ENCODE data around the gene LRRN2.

The LRRN2 gene

GRCh38 chr1:204685236-204686006 lies at the start of gene LRRN2:
Gene LRRN2, minus strand, starts transcription at chr1:204685738. Its CDS starts 65,746 bp downstream, at chr1:204619992.
- ChIA-PET CTCF (interaction anchor here (0.7 kb wide), 1 partner anchor 122 kb away, joined by 3 read pairs; no protein-coding TSS in a partner anchor), POLR2A (interaction anchor here (1.1 to 1.4 kb wide), 3 partner anchors 11 to 178 kb away, joined by 3 to 4 read pairs (median 3); no protein-coding TSS in a partner anchor)
- TF ChIP-seq BHLHE40 (IDR thresholded peaks at IDR 0.05; ENCODE audit: borderline replicate concordance): no peak
- TF ChIP-seq FOXA1 (IDR thresholded peaks at IDR 0.05): no peak
- no peak for TF ChIP-seq FOXM1 (IDR thresholded peaks at IDR 0.05; ENCODE audit: borderline replicate concordance)
- TF ChIP-seq ZNF384 (IDR thresholded peaks at IDR 0.05): no peak
- peak; percentile 75 for TF ChIP-seq L3MBTL2 (conservative IDR thresholded peaks at IDR 0.05)
- no peak for TF ChIP-seq FOXK2 (IDR thresholded peaks at IDR 0.05)
- 0 out of 2 replicates have a peak, but pooled peaks have one; percentile 26 for TF ChIP-seq LEF1 (IDR thresholded peaks at IDR 0.05; ENCODE audit: borderline replicate concordance)
- TF ChIP-seq SUZ12 (IDR thresholded peaks at IDR 0.05): no peak
- peak; percentile 63 for DNase-seq (ENCODE audit: extremely low spot score)

- ChIA-PET POLR2A (no interaction called here), CTCF (no interaction called here)
- no peak for DNase-seq (ENCODE audit: extremely low spot score)
- TF ChIP-seq PKNOX1 (IDR thresholded peaks at IDR 0.05) (no peak), FOXK2 (IDR thresholded peaks at IDR 0.05) (no peak), BHLHE40 (IDR thresholded peaks at IDR 0.05; ENCODE audit: borderline replicate concordance) (no peak), NFRKB (IDR thresholded peaks at IDR 0.05) (no peak), SP1 (IDR thresholded peaks at IDR 0.05) (no peak), HDGF (IDR thresholded peaks at IDR 0.05; ENCODE audit: borderline replicate concordance) (no peak), TARDBP (IDR thresholded peaks at IDR 0.05) (no peak), ZNF384 (IDR thresholded peaks at IDR 0.05) (no peak), FOXM1 (IDR thresholded peaks at IDR 0.05; ENCODE audit: borderline replicate concordance) (no peak), FOXA1 (IDR thresholded peaks at IDR 0.05) (no peak), L3MBTL2 (conservative IDR thresholded peaks at IDR 0.05) (no peak), LEF1 (IDR thresholded peaks at IDR 0.05; ENCODE audit: borderline replicate concordance) (no peak), CTBP1 (IDR thresholded peaks at IDR 0.05; ENCODE audit: borderline replicate concordance) (no peak), SUZ12 (IDR thresholded peaks at IDR 0.05) (no peak), ARNT (IDR thresholded peaks at IDR 0.05) (no peak), ELF4 (IDR thresholded peaks at IDR 0.05) (no peak)
Measured at GRCh38 chr1:204735042-204735441, 49.5 kb upstream of the LRRN2 start.

GRCh38 chr1:204733869-204734596 lies 48.5 kb upstream of the LRRN2 start:
- DNase-seq (ENCODE audit: extremely low spot score): no peak
- POLR2A ChIA-PET: interaction anchor here (0.6 kb wide), 1 partner anchor 95 kb away, joined by 4 read pairs; no protein-coding TSS in a partner anchor
- CTCF ChIA-PET: no interaction called here
- TF ChIP-seq ZNF384 (IDR thresholded peaks at IDR 0.05) (no peak), TARDBP (IDR thresholded peaks at IDR 0.05) (no peak), ELF4 (IDR thresholded peaks at IDR 0.05) (no peak), FOXA1 (IDR thresholded peaks at IDR 0.05) (no peak), FOXM1 (IDR thresholded peaks at IDR 0.05; ENCODE audit: borderline replicate concordance) (no peak), SUZ12 (IDR thresholded peaks at IDR 0.05) (no peak), LEF1 (IDR thresholded peaks at IDR 0.05; ENCODE audit: borderline replicate concordance) (no peak), ARNT (IDR thresholded peaks at IDR 0.05) (no peak), SP1 (IDR thresholded peaks at IDR 0.05) (no peak), PKNOX1 (IDR thresholded peaks at IDR 0.05) (no peak)

GRCh38 chr1:204733289-204733688 lies 47.8 kb upstream of the LRRN2 start:
- CTCF ChIA-PET: interaction anchor here (0.9 kb wide), 1 partner anchor 30 kb away, joined by 3 read pairs; no protein-coding TSS in a partner anchor
- no peak for DNase-seq (ENCODE audit: extremely low spot score)
- TF ChIP-seq NFRKB (IDR thresholded peaks at IDR 0.05): no peak
- no peak for TF ChIP-seq ARNT (IDR thresholded peaks at IDR 0.05)
- TF ChIP-seq BHLHE40 (IDR thresholded peaks at IDR 0.05; ENCODE audit: borderline replicate concordance): no peak
- TF ChIP-seq L3MBTL2 (conservative IDR thresholded peaks at IDR 0.05): no peak
- TF ChIP-seq LEF1 (IDR thresholded peaks at IDR 0.05; ENCODE audit: borderline replicate concordance): no peak
- TF ChIP-seq FOXM1 (IDR thresholded peaks at IDR 0.05; ENCODE audit: borderline replicate concordance): no peak
- no peak for TF ChIP-seq PKNOX1 (IDR thresholded peaks at IDR 0.05)
- TF ChIP-seq FOXK2 (IDR thresholded peaks at IDR 0.05): no peak
- TF ChIP-seq SUZ12 (IDR thresholded peaks at IDR 0.05): no peak
- TF ChIP-seq TARDBP (IDR thresholded peaks at IDR 0.05): no peak
- POLR2A ChIA-PET: no interaction called here

GRCh38 chr1:204731985-204732575 lies 46.5 kb upstream of the LRRN2 start:
- POLR2A ChIA-PET: no interaction called here
- no peak for TF ChIP-seq SUZ12 (IDR thresholded peaks at IDR 0.05)
- CTCF ChIA-PET: interaction anchor here (0.9 to 2.3 kb wide), 3 partner anchors 15 to 31 kb away, joined by 3 to 10 read pairs (median 4); no protein-coding TSS in a partner anchor
- no peak for DNase-seq (ENCODE audit: extremely low spot score)
